GM10266 (cell line): ENCODE measurements around the gene KCNAB1.
"Not testable (repeated sequence)": the region's sequence is repeated elsewhere in the genome, so short reads cannot be mapped to it uniquely, and the experiment has no call there.

Experiments used
- DNase-seq: peaks from one replicate; pipeline ENCODE4 v3.0.0; 2012; ENCODE audit errors: extremely low spot score
- CTCF ChIP-seq: IDR thresholded peaks from 2 replicates; pipeline ENCODE4 v1.5.1; 2012; ENCODE audit warnings: mild to moderate bottlenecking, low read depth; ENCODE audit not compliant: control insufficient read depth, insufficient read depth; ENCODE audit errors: missing control alignments

Gene KCNAB1

GRCh38 chr3:156181509-156181908 is 61.1 kb downstream of the KCNAB1 start:
- TF ChIP-seq CTCF, result no peak
- no peak for DNase-seq

GRCh38 chr3:156183396-156183795 is 63.0 kb downstream of the KCNAB1 start:
- TF ChIP-seq CTCF, result no peak
- no peak for DNase-seq

GRCh38 chr3:156184156-156184555 is 63.8 kb downstream of the KCNAB1 start:
- DNase-seq, result no peak
- no peak for TF ChIP-seq CTCF

- no peak for TF ChIP-seq CTCF
- no peak for DNase-seq
These were observed 66.9 kb downstream of the KCNAB1 start for GRCh38 chr3:156187146-156187769.

- no peak for DNase-seq
- no peak for TF ChIP-seq CTCF
These were observed 68.4 kb downstream of the KCNAB1 start for GRCh38 chr3:156188757-156189156.

GRCh38 chr3:156189927-156190326 is 69.5 kb downstream of the KCNAB1 start:
- TF ChIP-seq CTCF, result no peak
- DNase-seq, result no peak

- DNase-seq, result not testable (repeated sequence)
These were observed 74.6 kb downstream of the KCNAB1 start for GRCh38 chr3:156194945-156195344.

- not testable (repeated sequence) for DNase-seq
These were observed 76.8 kb downstream of the KCNAB1 start for GRCh38 chr3:156197152-156197551.
